Temporal lobe (tissue), 1 donor: Measurements from ENCODE around the gene RAB11FIP5. TPM values are rescaled to one million over a fixed set of nuclear protein-coding genes. Genes with fewer than 3 reads are reported as not detected.

ENCODE experiments used
- total RNA-seq: library from RNA; depleted of rRNA; stranded (reverse); fragments of >200 nt; gene quantifications from one replicate; pipeline ENCODE4 v1.2.3, GENCODE V29; 2014

RAB11FIP5 gene
- total RNA-seq, 1 donor from 2014 or later = 6.1 TPM

Other genes starting within 250 kb of the RAB11FIP5 start
- 1.2 TPM for gene SPR, start 225.5 kb downstream of the RAB11FIP5 start, total RNA-seq
- 11.1 TPM for gene EMX1, start 195.4 kb downstream of the RAB11FIP5 start, total RNA-seq
- gene SFXN5, start 41.2 kb downstream of the RAB11FIP5 start, total RNA-seq = 20.7 TPM
- not detected for gene NOTO, start 89.6 kb upstream of the RAB11FIP5 start, total RNA-seq
- 20.4 TPM for gene SMYD5, start 101.3 kb upstream of the RAB11FIP5 start, total RNA-seq
- gene PRADC1, start 120.3 kb upstream of the RAB11FIP5 start, total RNA-seq = 4.4 TPM
- gene CCT7, start 121.4 kb upstream of the RAB11FIP5 start, total RNA-seq = 153 TPM
- gene FBXO41, start 171.5 kb upstream of the RAB11FIP5 start, total RNA-seq = 30.0 TPM
- not detected for gene EGR4, start 180.6 kb upstream of the RAB11FIP5 start, total RNA-seq